Adipocyte (in vitro differentiated cells): Measurements from ENCODE around the gene SAMD4B.

Experiments
- DNase-seq: peaks from one replicate; pipeline ENCODE4 v3.0.0-alpha.2; 2015; ENCODE audit warnings: low read depth
- H3K27me3 ChIP-seq: replicated peaks from 2 replicates; pipeline ENCODE4 v1.7.0; 2013; ENCODE audit warnings: mild to moderate bottlenecking, low read length, moderate library complexity; ENCODE audit not compliant: control insufficient read depth, insufficient read depth
- H3K36me3 ChIP-seq: 2 replicates; pipeline ENCODE4 v1.7.0; 2013; ENCODE audit warnings: low read length, mild to moderate bottlenecking, moderate library complexity; ENCODE audit not compliant: control insufficient read depth, insufficient read depth, severe bottlenecking
- H3K4me1 ChIP-seq: 2 replicates; pipeline ENCODE4 v1.7.0; 2013; ENCODE audit warnings: mild to moderate bottlenecking, low read length, moderate library complexity; ENCODE audit not compliant: control insufficient read depth, insufficient read depth
- H3K4me3 ChIP-seq: 2 replicates; pipeline ENCODE4 v1.7.0; 2013; ENCODE audit warnings: mild to moderate bottlenecking, low read length, moderate library complexity
- H3K9ac ChIP-seq: 2 replicates; pipeline ENCODE4 v1.7.0; 2013; ENCODE audit warnings: mild to moderate bottlenecking, low read length, moderate library complexity
- H3K9me3 ChIP-seq: 2 replicates; pipeline ENCODE4 v1.7.0; 2013; ENCODE audit warnings: mild to moderate bottlenecking, low read length, moderate library complexity; ENCODE audit not compliant: control insufficient read depth

Gene SAMD4B

DNA sequence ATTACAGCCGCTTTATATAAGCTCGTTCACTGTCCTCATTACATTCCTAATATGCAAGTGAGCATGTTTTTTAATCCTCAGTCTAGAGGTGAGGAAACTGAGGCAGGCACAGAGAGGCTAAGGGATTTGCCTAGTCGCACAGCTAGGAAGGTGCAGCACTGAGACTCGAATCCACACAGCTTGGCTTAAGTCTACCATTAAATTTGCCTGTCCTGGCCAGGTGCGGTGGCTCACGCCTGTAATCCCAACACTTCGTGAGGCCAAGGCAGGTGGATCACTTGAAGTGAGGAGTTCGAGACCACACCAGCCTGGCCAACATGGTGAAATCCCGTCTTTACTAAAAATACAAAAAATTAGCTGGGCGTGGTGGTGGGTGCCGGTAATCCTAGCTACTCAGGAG lies 85.5 kb downstream of the SAMD4B start:
- Histone ChIP-seq H3K4me1 (peaks cover 14% of the 10 kb centered on the region), H3K36me3 (peaks cover 27% of the 10 kb centered on the region), H3K4me3 (no peak overlapping the region), H3K9me3 (no peaks in the 10 kb centered on the region), H3K9ac (no peak overlapping the region), H3K27me3 (no peaks in the 10 kb centered on the region)
- no peak for DNase-seq

GRCh38 chr19:39428283-39429112 lies 86.3 kb downstream of the SAMD4B start:
- Histone ChIP-seq H3K4me1 (peaks cover 14% of the 10 kb centered on the region), H3K4me3 (peak overlapping the region; percentile 42), H3K9ac (peak overlapping the region; percentile 66), H3K27me3 (no peaks in the 10 kb centered on the region), H3K36me3 (peaks cover 31% of the 10 kb centered on the region), H3K9me3 (no peaks in the 10 kb centered on the region)
- peak; percentile 90 for DNase-seq

- no peak overlapping the region for H3K9ac ChIP-seq
- H3K36me3 ChIP-seq = peaks cover 31% of the 10 kb centered on the region
- no peak overlapping the region for H3K4me3 ChIP-seq
- H3K27me3 ChIP-seq = no peaks in the 10 kb centered on the region
- DNase-seq = no peak
- H3K4me1 ChIP-seq = peaks cover 26% of the 10 kb centered on the region
- no peaks in the 10 kb centered on the region for H3K9me3 ChIP-seq
Measured at GRCh38 chr19:39430675-39431593, 88.7 kb downstream of the SAMD4B start.

GRCh38 chr19:39432677-39433025 lies 90.4 kb downstream of the SAMD4B start:
- no peak for DNase-seq
- Histone ChIP-seq H3K9ac (no peak overlapping the region), H3K4me1 (peaks cover 33% of the 10 kb centered on the region), H3K9me3 (no peaks in the 10 kb centered on the region), H3K27me3 (no peaks in the 10 kb centered on the region), H3K4me3 (no peak overlapping the region), H3K36me3 (peaks cover 31% of the 10 kb centered on the region)

- no peak for DNase-seq
- H3K9ac ChIP-seq = peak overlapping the region; percentile 98
- peaks cover 31% of the 10 kb centered on the region for H3K36me3 ChIP-seq
- no peak overlapping the region for H3K4me3 ChIP-seq
- H3K27me3 ChIP-seq = no peaks in the 10 kb centered on the region
- H3K4me1 ChIP-seq = peaks cover 25% of the 10 kb centered on the region
- no peaks in the 10 kb centered on the region for H3K9me3 ChIP-seq
Measured at GRCh38 chr19:39433480-39434079, 91.4 kb downstream of the SAMD4B start.

DNA sequence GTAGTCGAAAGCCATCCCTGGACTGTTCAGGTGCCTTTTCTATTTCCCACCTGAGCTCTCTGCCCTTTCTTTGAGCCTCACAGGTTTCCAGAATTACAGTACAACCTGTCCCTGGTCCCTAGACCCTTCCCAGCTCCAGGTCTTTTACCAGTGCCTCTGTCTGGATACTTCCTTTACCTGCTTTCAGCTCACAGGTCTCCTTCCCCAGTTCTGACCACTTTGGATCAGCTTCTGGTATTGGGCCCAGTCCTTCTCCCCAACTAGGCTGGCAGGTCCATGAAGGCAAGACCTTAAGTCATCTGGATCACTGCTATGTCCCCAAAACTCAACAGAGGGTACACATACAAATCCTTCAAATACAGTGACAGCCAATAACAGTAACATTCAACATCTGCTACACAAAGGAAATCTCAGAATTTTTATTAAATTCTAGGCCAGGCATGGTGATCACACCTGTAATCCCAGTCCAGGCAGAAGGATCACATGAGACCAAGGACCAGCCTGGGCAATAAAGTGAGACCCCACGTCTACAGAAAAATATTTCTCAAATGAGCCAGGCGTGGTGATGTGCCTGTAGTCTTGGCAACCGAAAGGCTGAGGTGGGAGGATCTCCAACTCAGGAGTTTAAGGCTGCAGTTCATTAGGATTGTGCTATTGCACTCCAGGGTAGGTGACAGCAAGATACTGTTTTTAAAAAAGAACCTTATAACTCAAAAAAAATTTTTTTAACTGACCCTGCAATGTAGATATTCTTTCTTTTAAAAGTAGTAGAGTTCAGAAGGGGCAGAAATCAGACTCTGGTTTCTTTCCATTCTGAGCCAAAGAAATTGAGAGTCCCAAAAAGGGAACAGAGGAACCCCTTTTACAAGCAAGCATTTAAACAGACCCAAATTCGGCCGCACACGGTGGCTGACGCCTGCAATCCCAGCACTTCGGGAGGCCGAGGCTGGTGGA lies 92.2 kb downstream of the SAMD4B start:
- no peaks in the 10 kb centered on the region for H3K27me3 ChIP-seq
- peak overlapping the region; percentile 98 for H3K9ac ChIP-seq
- peak overlapping the region; percentile 96 for H3K4me3 ChIP-seq
- H3K36me3 ChIP-seq = peaks cover 31% of the 10 kb centered on the region
- H3K9me3 ChIP-seq = no peaks in the 10 kb centered on the region
- H3K4me1 ChIP-seq = peaks cover 19% of the 10 kb centered on the region
- no peak for DNase-seq
